NCI-H2029 (cell line): ENCODE data around the gene C5.

Experiments
- DNase-seq: peaks from one replicate; lab custom pipeline; 2025; lab: John Stamatoyannopoulos, UW

C5 gene

DNA sequence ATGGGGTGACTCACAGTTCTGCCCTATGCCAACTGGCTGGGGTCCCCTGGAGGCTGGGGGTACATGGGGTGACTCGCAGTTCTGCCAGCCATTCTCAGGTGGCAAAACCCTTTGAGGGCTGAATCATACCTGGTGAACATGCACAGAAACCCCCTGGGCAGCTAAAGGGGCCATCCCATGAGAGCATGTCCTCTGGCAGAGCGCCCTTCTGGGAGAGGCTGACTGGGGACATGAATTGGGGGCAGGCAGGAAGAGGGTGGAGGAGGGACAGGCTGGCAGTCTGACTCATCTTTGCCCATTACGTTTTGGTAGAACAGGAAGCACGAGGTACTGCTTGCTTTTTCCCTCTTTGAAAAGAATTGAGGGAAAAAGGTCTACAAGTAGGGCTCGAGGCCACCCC is 140.2 kb downstream of the C5 start:
- no peak for DNase-seq

DNA sequence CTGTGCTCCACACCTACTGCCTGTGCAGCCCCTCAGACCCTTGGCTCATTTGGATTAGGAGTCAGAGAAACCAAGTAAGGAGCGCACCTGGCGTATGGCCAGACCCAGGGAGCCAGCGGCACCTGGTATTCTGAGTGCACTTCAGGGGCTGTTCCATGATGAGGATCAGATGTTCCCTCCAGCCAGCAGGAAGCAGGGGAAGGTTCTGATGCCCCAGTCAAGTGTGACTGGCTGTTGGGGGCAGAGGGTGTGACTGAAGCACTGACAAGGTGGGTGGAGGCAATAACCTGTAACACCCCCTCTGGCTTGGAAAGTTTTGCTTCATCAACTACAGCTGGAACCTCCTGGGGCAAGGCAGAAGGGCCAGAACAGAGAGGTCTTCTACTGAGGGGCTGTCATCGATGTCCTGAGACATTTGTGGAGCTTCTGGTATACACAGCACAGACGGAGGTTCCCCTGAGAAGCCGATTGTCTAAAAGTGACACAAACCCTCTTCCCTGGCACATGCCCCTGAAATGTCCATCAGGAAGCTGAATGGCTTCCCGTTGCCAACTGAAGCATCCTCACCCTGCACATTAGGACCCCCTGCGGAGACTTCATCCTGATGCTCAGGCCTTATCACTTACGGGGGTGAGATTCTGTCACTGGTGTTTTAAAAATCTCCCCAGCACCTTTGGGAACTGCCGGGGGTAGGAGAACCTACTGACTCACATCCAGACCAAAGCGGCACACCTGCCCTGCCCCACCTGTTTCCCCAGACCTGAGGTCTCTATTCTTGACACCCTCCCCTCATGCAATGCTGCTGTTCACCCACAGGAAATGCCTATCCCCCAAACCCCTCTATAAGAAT is 144.5 kb downstream of the C5 start:
- DNase-seq, result peak; percentile 86

DNA sequence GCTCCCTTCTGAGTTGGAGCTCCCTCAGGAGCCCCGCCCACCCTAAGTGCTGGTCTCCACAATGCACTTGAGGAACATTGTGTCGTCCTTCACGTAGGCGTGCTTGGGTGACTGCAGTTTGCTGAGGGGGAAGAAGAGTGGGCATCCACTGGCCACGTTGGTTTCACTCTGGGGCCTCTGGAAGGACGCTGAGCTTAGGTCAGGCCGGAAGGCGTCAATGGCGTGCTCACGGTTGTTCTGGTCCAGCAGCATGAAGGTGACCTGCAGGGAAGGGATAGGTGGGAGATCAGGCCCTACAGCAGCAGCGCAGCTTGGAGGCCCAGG is 145.1 kb downstream of the C5 start:
- no peak for DNase-seq

DNA sequence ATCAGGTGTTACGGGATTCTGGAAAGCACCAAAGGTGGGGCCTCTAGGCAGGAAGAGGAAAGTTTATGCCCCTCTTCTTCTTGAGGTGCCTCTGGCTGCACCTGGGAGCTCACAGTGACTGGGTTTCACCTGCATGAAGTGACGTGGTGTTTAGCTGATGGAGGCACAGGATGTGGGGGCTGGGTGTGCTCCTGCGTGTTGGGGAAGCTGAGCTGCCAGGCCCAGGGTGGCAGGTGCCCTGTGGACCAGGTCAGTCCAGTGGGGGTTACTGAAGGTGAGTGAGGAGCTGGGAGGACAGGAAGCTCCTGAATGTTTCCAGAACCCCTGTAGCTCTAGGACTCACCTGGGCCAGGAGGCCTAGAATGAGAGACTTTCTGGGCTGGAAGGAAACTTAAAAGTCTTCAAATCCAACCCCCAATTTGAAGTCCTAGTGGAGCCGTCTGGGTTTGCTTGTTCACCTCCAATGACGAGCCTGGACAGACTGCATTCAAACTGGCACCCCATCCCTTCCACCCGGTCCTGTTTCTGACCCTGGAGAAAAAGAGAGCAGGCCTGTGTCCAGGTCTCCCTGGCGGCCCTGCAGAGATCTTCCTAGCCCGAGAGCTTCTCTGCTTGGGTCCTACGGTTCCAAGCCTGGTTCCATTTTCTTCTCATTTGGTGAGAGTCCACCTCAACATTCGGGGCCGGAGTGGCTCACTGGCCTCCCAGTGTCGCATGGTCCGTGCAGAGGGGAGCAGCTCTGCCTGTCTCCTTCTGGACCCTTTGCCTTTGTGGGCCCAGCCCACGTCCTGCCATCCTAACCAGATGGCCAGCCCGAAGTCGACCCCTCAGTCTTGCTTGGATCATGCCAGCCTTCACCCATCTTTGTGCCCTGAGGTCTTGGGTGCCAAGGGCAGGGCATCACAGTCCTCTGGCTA is 145.8 kb downstream of the C5 start:
- peak; percentile 34 for DNase-seq

DNA sequence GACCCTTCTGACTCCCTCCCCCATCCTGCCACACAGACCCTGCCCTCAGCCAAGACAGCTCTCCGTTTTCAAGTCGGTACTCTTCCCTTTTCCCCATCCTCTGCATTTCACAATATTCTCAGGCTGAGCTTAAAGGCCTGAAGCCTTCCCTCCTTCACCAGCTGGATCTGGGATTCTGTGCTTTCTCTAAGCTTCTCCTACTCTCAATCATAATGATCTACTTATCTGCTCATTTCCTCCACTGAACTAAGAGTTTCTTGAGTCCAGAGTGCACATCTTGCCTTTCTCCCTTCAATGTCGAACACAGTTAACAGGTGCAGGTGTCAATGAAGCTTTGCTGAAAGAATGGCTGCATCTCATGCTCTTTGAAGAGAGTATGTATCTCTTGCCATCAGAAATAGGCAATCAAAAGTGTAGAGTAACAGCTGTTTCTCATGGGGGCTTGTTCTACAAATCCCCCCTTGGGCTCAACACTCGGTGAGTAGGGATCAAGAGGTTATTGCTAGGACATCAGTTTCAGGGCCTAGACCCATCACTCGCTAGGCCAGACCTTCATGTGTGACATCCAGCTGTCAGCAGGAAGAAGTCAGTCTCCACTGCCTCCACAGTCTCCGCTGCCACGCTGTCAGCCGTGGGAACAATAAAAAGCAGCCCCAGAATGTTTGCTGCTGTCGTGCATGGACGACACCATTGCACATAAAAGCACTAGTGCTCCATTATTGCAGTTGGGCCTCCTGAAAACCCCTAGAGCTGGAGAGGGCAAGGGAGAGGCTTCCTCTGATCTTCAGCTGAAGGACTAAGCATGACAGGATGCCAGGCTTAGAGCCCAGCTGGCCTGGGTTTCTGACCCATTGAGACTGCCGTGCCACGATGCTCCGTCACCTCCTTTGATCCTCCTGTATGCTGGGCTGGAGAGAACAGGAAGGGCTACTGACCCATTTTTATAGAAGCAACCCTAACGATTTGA is 147.2 kb downstream of the C5 start:
- no peak for DNase-seq
